AG10803 (cell line): ENCODE data around the gene RHOBTB3.

Source experiments
- DNase-seq: peaks from one replicate; pipeline ENCODE4 v3.0.0; 2010; ENCODE audit warnings: low read depth
- H3K4me3 ChIP-seq: 2 replicates; pipeline ENCODE4 v1.5.1; 2011; ENCODE audit warnings: mild to moderate bottlenecking, low read length, control low read depth
- CTCF ChIP-seq: conservative IDR thresholded peaks from 2 replicates; pipeline ENCODE4 v1.5.1; 2011; ENCODE audit warnings: mild to moderate bottlenecking, low read length, control low read depth, inconsistent platforms

RHOBTB3 gene

GRCh38 chr5:95803271-95804148 is 72.4 kb downstream of the RHOBTB3 start:
- no peak for TF ChIP-seq CTCF
- DNase-seq = no peak
- H3K4me3 ChIP-seq = no peak overlapping the region

- no peak overlapping the region for H3K4me3 ChIP-seq
- DNase-seq = no peak
- no peak for TF ChIP-seq CTCF
Measured at GRCh38 chr5:95804736-95805539, 73.8 kb downstream of the RHOBTB3 start.

GRCh38 chr5:95806687-95807086 is 75.6 kb downstream of the RHOBTB3 start:
- no peak overlapping the region for H3K4me3 ChIP-seq
- no peak for TF ChIP-seq CTCF
- DNase-seq = no peak

GRCh38 chr5:95808013-95808685 is 77.0 kb downstream of the RHOBTB3 start:
- no peak for DNase-seq
- TF ChIP-seq CTCF = no peak
- H3K4me3 ChIP-seq = no peak overlapping the region

GRCh38 chr5:95808686-95809413 is 77.7 kb downstream of the RHOBTB3 start:
- TF ChIP-seq CTCF = no peak
- peak; percentile 72 for DNase-seq
- no peak overlapping the region for H3K4me3 ChIP-seq

- TF ChIP-seq CTCF = no peak
- H3K4me3 ChIP-seq = no peak overlapping the region
- DNase-seq = peak; percentile 61
Measured at GRCh38 chr5:95809414-95809960, 78.4 kb downstream of the RHOBTB3 start.
